RWPE1 (cell line): ENCODE measurements around the gene DECR2.

Experiments
- CTCF ChIA-PET: fragments of 350-600 bp; sonication (Branson Sonifier 250); formaldehyde crosslinking; extraction: SDS; loops from one replicate; lab custom pipeline; 2021; lab: Yijun Ruan, JAX
- POLR2A ChIA-PET: fragments of 400-600 bp; formaldehyde crosslinking; extraction: SDS; loops from one replicate; lab custom pipeline; 2020; ENCODE audit warnings: antibody characterized with exemption; ENCODE audit not compliant: low non-redundant PET; lab: Yijun Ruan, JAX
- DNase-seq: peaks from one replicate; pipeline ENCODE4 v3.0.0; 2012; ENCODE audit warnings: low spot score
- H3K27ac ChIP-seq: fragments of 450-650 bp; 2 replicates; pipeline ENCODE4 v1.5.1; 2017
- CTCF ChIP-seq: fragments of 450-650 bp; conservative IDR thresholded peaks from 2 replicates; pipeline ENCODE4 v1.5.1; 2017; ENCODE audit warnings: low read depth, mild to moderate bottlenecking

The DECR2 gene

DNA sequence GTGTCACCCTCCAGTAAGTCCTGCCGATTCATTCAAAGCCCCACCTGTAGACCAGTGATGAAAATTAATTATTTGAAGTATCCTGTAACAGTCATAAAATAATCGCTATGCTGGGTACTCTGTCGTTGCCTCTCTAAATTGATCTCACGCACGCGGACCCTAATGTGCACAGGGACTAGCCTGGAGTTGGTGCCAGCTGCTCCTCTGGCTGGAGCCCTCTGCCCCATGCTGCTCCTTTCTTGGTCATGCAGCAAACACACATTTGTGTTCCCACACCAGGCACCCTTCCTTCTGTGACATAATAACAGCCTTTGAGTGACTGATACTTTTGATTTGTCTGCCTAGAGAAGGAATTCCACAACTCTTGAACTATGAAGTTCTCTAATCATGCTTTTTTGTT is 39.8 kb downstream of the DECR2 start:
- CTCF ChIA-PET, result no interaction called here
- POLR2A ChIA-PET, result no interaction called here
- H3K27ac ChIP-seq, result peak overlapping the region; percentile 31

GRCh38 chr16:442976-443375 is 41.3 kb downstream of the DECR2 start:
- H3K27ac ChIP-seq, result no peak overlapping the region
- POLR2A ChIA-PET, result no interaction called here
- no peak for DNase-seq
- no peak for TF ChIP-seq CTCF
- CTCF ChIA-PET, result no interaction called here

More for the DNA sequence above, 39.8 kb downstream of the DECR2 start:
- TF ChIP-seq CTCF, result no peak
- no peak for DNase-seq

DNA sequence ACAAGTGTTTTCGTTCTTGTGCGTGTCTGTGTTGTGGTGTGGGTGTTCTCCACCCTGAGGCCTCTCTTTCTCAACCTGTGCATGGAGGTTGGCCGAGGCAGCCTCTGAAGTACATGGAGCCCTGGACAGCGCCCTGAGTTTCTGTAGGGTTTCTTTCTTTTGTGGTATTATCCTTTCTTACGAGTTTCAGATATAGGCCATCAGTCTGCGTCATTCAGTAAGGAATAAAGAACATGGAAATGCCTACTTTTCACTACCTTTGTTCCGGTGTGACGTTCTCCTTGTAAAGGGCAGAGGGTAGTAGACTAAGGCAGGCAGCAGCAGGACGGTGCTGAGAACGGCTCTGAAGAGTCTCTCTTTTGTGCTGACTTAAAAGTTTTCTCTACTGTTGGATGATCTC is 42.3 kb downstream of the DECR2 start:
- TF ChIP-seq CTCF, result no peak
- no peak overlapping the region for H3K27ac ChIP-seq
- ChIA-PET POLR2A (no interaction called here), CTCF (interaction anchor here (0.9 kb wide), 1 partner anchor 82 kb away, joined by 3 read pairs; no protein-coding TSS in a partner anchor)
- DNase-seq, result no peak

DNA sequence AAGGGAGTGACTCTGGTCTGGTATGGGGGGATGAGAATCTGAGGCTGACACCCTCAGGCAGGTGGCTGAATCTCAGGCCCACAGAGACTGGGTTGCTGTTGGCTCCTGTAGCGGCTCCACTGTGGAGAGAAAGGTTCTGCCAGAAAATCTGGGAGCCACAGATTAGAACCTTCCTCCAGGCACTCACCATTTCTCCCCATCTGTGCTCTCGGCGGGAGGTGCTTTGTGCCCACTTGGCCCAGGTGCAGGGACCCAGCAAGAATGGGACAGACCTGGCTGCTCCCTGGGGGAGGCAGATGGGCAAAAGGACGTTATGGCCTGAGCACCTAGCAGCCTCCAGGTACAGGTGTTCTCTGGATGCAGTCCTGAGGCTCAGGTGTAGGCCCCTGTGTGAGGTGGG is 43.9 kb downstream of the DECR2 start:
- DNase-seq, result no peak
- ChIA-PET POLR2A (no interaction called here), CTCF (no interaction called here)
- H3K27ac ChIP-seq, result no peak overlapping the region
- TF ChIP-seq CTCF, result no peak

- no peak for DNase-seq
- ChIA-PET CTCF (no interaction called here), POLR2A (no interaction called here)
- no peak for TF ChIP-seq CTCF
- H3K27ac ChIP-seq, result peak overlapping the region; percentile 9
These were observed 48.7 kb downstream of the DECR2 start for GRCh38 chr16:450385-450784.

DNA sequence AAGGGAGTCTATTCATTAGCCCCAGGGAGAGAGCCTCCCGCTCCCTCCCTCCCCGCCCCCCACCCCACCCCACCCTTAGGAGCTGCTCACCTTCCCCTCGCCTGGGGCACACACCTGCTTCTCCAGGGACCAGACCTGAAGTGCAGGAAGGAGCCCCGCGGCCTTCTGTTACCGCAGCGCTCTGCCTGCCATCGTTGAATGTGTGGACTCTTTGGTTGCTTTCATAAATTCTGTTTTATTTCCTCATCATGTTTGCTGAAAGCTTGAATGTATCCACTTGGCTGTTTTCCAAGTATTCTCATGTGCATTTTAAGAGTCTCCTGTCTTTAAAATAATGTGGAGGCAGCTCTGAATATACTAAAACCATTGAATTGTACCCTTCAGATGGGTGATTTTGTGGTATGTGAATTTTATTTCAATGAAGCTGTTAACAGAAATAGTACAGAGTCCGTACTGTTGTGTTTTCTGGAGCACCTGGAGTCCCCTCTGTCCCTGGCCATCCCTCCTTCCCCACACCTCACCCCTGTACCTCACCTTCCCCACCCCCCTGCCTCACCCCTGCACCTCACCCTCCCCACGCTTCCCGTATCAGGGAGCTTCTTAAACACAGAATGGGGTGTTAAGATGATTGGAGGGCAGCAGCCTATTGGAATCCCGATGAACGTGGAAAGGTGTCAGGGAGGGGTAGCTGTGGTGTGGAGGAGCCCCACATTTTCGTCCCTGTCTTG is 49.3 kb downstream of the DECR2 start:
- no peak for TF ChIP-seq CTCF
- ChIA-PET CTCF (interaction anchor here (0.7 kb wide), 1 partner anchor 201 kb away, joined by 12 read pairs; no protein-coding TSS in a partner anchor), POLR2A (no interaction called here)
- no peak for DNase-seq
- peak overlapping the region; percentile 9 for H3K27ac ChIP-seq
